Endothelial cell of umbilical vein (primary cell): ENCODE results near the gene SCRN3. TPM values are rescaled to one million over a fixed set of nuclear protein-coding genes. Genes with fewer than 3 reads are reported as not detected.

ENCODE experiments used
- polyA plus RNA-seq, 4 experiments: library from polyadenylated mRNA; depleted of rRNA in 3 of 4; stranded (reverse) in 3 of 4; unstranded in 1 of 4; fragments of >200 nt; gene quantifications; 2 replicates each; pipeline versions ENCODE4 v1.2.1 to v1.2.3, GENCODE V29; 2011 to 2012; ENCODE audit warnings: missing spikeins in 1 of 4
- total RNA-seq: library from RNA; stranded (reverse); gene quantifications from 2 replicates; pipeline ENCODE4 v1.2.3, GENCODE V29; 2021

The SCRN3 gene
- total and polyA plus RNA-seq, 2 donors (not counting 3 experiments of a cell fraction or from before 2014, with no cell fraction given): 10.7 to 24.0 TPM

Other genes with a start within 250 kb of the SCRN3 start
- gene OLA1, start 147.2 kb upstream of the SCRN3 start, total RNA-seq: 93.9 and 99.6 TPM in 2 replicates
- gene OLA1, start 147.2 kb upstream of the SCRN3 start, polyA plus RNA-seq: 19.6 and 30.6 TPM in 2 replicates
- not detected in 2 replicates for gene SP9, start 60.8 kb upstream of the SCRN3 start, total RNA-seq
- not detected in 2 replicates for gene SP9, start 60.8 kb upstream of the SCRN3 start, polyA plus RNA-seq
- gene GPR155, start 91.3 kb downstream of the SCRN3 start, total RNA-seq: 1.5 and 1.7 TPM in 2 replicates
- 0.57 and 0.62 TPM in 2 replicates for gene GPR155, start 91.3 kb downstream of the SCRN3 start, polyA plus RNA-seq
- 42.0 and 44.2 TPM in 2 replicates for gene WIPF1, start 202.1 kb downstream of the SCRN3 start, total RNA-seq
- 15.3 and 17.5 TPM in 2 replicates for gene WIPF1, start 202.1 kb downstream of the SCRN3 start, polyA plus RNA-seq